HL-60 (cell line): ENCODE measurements around the gene IL2RA.

ENCODE experiments used
- DNase-seq, 2 experiments: peaks; one replicate each; pipeline ENCODE4 v3.0.0-alpha.2; 2010 to 2020; ENCODE audit warnings: low read depth in 1 of 2, low spot score in 1 of 2
- H3K27ac ChIP-seq: fragments of 250-450 bp; sonication (Bioruptor Pico); replicated peaks from 2 replicates; pipeline ENCODE4 v1.5.1; 2020; ENCODE audit warnings: mild to moderate bottlenecking, moderate library complexity
- H3K27me3 ChIP-seq: fragments of 250-450 bp; sonication (Bioruptor Pico); 2 replicates; pipeline ENCODE4 v1.5.1; 2021; ENCODE audit warnings: mild to moderate bottlenecking, moderate library complexity; ENCODE audit not compliant: insufficient read depth, poor library complexity, severe bottlenecking
- H3K4me3 ChIP-seq: replicated peaks from 2 replicates; pipeline ENCODE4 v1.5.1; 2011; ENCODE audit warnings: mild to moderate bottlenecking, control low read depth, low read length; ENCODE audit not compliant: insufficient read depth
- CTCF ChIP-seq: IDR thresholded peaks from one replicate; pipeline ENCODE4 v1.5.1; 2011; ENCODE audit warnings: low read length, control low read depth, inconsistent platforms; ENCODE audit not compliant: insufficient read depth
- GABPA ChIP-seq: IDR thresholded peaks from 2 replicates; pipeline ENCODE4 v1.6.1; 2012; ENCODE audit warnings: low read depth
- POLR2AphosphoS5 ChIP-seq: IDR thresholded peaks from 2 replicates; pipeline ENCODE4 v1.6.1; 2012; ENCODE audit warnings: low read depth
- SPI1 ChIP-seq: IDR thresholded peaks from 2 replicates; pipeline ENCODE4 v1.6.1; 2012; ENCODE audit warnings: low read depth, mild to moderate bottlenecking, borderline replicate concordance
- TF ChIP-seq, protein P1 (sequence below): IDR thresholded peaks from 2 replicates; pipeline ENCODE4 v1.6.1; 2012; ENCODE audit warnings: low read depth; ENCODE audit not compliant: insufficient replicate concordance

IL2RA gene

DNA sequence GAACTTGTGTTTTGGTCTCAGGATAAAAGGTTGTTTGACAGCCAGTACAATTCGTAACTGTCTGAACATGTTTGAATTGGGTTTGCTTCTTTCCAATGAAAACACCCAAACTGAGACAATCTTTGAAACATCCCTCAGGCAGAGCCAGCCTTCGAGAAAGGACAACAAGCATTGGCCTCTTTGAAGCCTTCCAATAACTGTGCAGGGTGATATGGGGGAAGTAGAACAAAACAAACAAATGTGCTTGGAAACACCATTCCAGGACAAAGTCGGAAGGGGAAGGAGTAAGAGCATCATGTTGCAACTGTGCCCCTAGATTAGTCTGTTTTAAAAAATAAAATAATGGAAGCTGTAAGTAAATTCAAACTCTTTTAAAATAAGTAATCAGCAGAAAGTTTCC is 39.5 kb downstream of the IL2RA start:
- Histone ChIP-seq H3K27ac (no peak overlapping the region), H3K27me3 (no peaks in the 10 kb centered on the region), H3K4me3 (no peak overlapping the region)
- DNase-seq, result no peak
- TF ChIP-seq GABPA (no peak), SPI1 (no peak), POLR2AphosphoS5 (no peak), CTCF (no peak)
- TF ChIP-seq, protein P1, sequence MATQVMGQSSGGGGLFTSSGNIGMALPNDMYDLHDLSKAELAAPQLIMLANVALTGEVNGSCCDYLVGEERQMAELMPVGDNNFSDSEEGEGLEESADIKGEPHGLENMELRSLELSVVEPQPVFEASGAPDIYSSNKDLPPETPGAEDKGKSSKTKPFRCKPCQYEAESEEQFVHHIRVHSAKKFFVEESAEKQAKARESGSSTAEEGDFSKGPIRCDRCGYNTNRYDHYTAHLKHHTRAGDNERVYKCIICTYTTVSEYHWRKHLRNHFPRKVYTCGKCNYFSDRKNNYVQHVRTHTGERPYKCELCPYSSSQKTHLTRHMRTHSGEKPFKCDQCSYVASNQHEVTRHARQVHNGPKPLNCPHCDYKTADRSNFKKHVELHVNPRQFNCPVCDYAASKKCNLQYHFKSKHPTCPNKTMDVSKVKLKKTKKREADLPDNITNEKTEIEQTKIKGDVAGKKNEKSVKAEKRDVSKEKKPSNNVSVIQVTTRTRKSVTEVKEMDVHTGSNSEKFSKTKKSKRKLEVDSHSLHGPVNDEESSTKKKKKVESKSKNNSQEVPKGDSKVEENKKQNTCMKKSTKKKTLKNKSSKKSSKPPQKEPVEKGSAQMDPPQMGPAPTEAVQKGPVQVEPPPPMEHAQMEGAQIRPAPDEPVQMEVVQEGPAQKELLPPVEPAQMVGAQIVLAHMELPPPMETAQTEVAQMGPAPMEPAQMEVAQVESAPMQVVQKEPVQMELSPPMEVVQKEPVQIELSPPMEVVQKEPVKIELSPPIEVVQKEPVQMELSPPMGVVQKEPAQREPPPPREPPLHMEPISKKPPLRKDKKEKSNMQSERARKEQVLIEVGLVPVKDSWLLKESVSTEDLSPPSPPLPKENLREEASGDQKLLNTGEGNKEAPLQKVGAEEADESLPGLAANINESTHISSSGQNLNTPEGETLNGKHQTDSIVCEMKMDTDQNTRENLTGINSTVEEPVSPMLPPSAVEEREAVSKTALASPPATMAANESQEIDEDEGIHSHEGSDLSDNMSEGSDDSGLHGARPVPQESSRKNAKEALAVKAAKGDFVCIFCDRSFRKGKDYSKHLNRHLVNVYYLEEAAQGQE, result no peak

GRCh38 chr10:6020826-6021225 is 41.3 kb downstream of the IL2RA start:
- Histone ChIP-seq H3K4me3 (no peak overlapping the region), H3K27ac (no peak overlapping the region), H3K27me3 (no peaks in the 10 kb centered on the region)
- no peak for TF ChIP-seq GABPA
- no peak for TF ChIP-seq CTCF
- TF ChIP-seq, protein P1, result no peak
- no peak for TF ChIP-seq POLR2AphosphoS5
- TF ChIP-seq SPI1, result no peak
- DNase-seq, result no peak

DNA sequence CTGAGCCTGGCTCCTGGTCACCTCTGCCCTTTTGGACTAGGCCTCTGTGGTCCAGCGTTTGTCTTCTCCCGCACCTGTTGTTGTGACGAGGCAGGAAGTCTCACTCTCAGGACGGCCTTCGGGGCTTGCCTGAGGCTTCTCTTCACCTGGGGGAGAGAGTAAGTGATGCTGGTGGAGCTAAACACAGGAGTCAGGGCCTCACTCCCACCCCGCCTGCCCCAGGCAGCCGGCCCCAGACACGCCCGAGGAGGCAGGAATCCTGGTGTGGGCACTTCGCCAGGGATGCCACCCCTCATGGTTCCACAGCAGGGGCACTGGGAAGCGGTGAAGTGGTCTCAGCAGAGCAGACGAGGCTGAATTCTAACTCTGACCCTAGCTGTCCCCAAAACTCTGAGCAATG is 42.4 kb downstream of the IL2RA start:
- Histone ChIP-seq H3K27ac (no peak overlapping the region), H3K27me3 (no peaks in the 10 kb centered on the region), H3K4me3 (no peak overlapping the region)
- TF ChIP-seq CTCF (no peak), POLR2AphosphoS5 (no peak)
- DNase-seq, result no peak

- H3K27me3 ChIP-seq, result no peaks in the 10 kb centered on the region
- no peak overlapping the region for H3K27ac ChIP-seq
- TF ChIP-seq GABPA (no peak), SPI1 (no peak), CTCF (no peak), POLR2AphosphoS5 (no peak)
- TF ChIP-seq, protein P1, result no peak
- no peak for DNase-seq
- H3K4me3 ChIP-seq, result no peak overlapping the region
These were observed 43.0 kb downstream of the IL2RA start for GRCh38 chr10:6019010-6019782.
